ENCODE data around the gene BPIFB3. TPM values are rescaled to one million over a fixed set of nuclear protein-coding genes. Genes with fewer than 3 reads are reported as not detected.

The BPIFB3 gene
- total RNA-seq, 1 donor from 2014 or later, result not detected

- TF ChIP-seq CTCF (IDR thresholded peaks at IDR 0.05) (no peak), POLR2A (IDR thresholded peaks at IDR 0.05) (no peak), POLR2AphosphoS5 (IDR thresholded peaks at IDR 0.05; ENCODE audit: insufficient read depth in 1 of 2, low read depth in 1 of 2) (no peak)
These were observed 12.1 kb downstream of the BPIFB3 start for GRCh38 chr20:33065785-33066184.

GRCh38 chr20:33067806-33068205 lies 14.1 kb downstream of the BPIFB3 start:
- intact Hi-C loops (cut with DNase I), result no loop called here
- H3K4me1 ChIP-seq, result no peaks in the 10 kb centered on the region

More at GRCh38 chr20:33065785-33066184, 12.1 kb downstream of the BPIFB3 start:
- intact Hi-C loops (cut with DNase I), result no loop called here
- no peaks in the 10 kb centered on the region for H3K27me3 ChIP-seq
- H3K27ac ChIP-seq, result no peak overlapping the region
- no peaks in the 10 kb centered on the region for H3K4me1 ChIP-seq
- DNase-seq (ENCODE audit: extremely low spot score in 2 of 2), result no peak
- H3K36me3 ChIP-seq, result no peaks in the 10 kb centered on the region
- no peaks in the 10 kb centered on the region for H3K9me3 ChIP-seq
- no peak overlapping the region for H3K4me3 ChIP-seq

GRCh38 chr20:33068251-33068939 lies 14.7 kb downstream of the BPIFB3 start:
- Histone ChIP-seq H3K27ac (no peak overlapping the region), H3K9me3 (no peaks in the 10 kb centered on the region), H3K27me3 (no peaks in the 10 kb centered on the region), H3K4me3 (no peak overlapping the region), H3K4me1 (no peaks in the 10 kb centered on the region), H3K36me3 (no peaks in the 10 kb centered on the region)
- intact Hi-C loops (cut with DNase I), result no loop called here
- TF ChIP-seq POLR2AphosphoS5 (IDR thresholded peaks at IDR 0.05; ENCODE audit: insufficient read depth in 1 of 2, low read depth in 1 of 2) (no peak), POLR2A (IDR thresholded peaks at IDR 0.05) (no peak), CTCF (IDR thresholded peaks at IDR 0.05) (no peak)
- DNase-seq (ENCODE audit: extremely low spot score in 2 of 2), result no peak

More at GRCh38 chr20:33067806-33068205, 14.1 kb downstream of the BPIFB3 start:
- no peak for DNase-seq (ENCODE audit: extremely low spot score in 2 of 2)
- no peak for TF ChIP-seq POLR2A (IDR thresholded peaks at IDR 0.05)
- Histone ChIP-seq H3K27me3 (no peaks in the 10 kb centered on the region), H3K36me3 (no peaks in the 10 kb centered on the region), H3K9me3 (no peaks in the 10 kb centered on the region), H3K27ac (no peak overlapping the region), H3K4me3 (no peak overlapping the region)

DNA sequence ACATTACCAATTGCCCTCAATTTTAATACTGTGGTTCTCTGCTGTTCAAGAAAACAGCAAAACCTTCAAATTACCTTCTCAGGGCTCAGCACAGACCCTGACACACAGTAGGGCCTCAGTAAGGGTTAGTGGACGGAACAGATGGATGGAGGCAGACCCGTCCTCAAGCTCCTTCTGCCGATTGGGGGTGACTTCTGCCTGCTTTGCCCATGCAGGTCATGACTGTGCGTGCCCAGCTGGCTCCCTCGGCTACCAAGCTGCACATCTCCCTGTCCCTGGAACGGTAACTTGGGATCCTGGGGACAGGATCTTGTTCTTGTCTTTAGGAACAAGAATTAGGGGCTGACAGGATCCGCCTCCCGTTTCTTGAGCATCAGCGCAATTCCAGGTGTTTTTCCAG lies 16.0 kb downstream of the BPIFB3 start:
- no peak for TF ChIP-seq POLR2AphosphoS5 (IDR thresholded peaks at IDR 0.05; ENCODE audit: insufficient read depth in 1 of 2, low read depth in 1 of 2)
- no peak for TF ChIP-seq CTCF (IDR thresholded peaks at IDR 0.05)
- TF ChIP-seq POLR2A (IDR thresholded peaks at IDR 0.05), result no peak
- Histone ChIP-seq H3K36me3 (no peaks in the 10 kb centered on the region), H3K27me3 (no peaks in the 10 kb centered on the region), H3K27ac (no peak overlapping the region), H3K4me1 (no peaks in the 10 kb centered on the region), H3K4me3 (no peak overlapping the region), H3K9me3 (no peaks in the 10 kb centered on the region)
- DNase-seq (ENCODE audit: extremely low spot score in 2 of 2), result no peak
- intact Hi-C loops (cut with DNase I), result no loop called here

- no peak for DNase-seq (ENCODE audit: extremely low spot score in 2 of 2)
- TF ChIP-seq POLR2A (IDR thresholded peaks at IDR 0.05), result no peak
- no peak for TF ChIP-seq POLR2AphosphoS5 (IDR thresholded peaks at IDR 0.05; ENCODE audit: insufficient read depth in 1 of 2, low read depth in 1 of 2)
- no peak for TF ChIP-seq CTCF (IDR thresholded peaks at IDR 0.05)
- Histone ChIP-seq H3K9me3 (no peaks in the 10 kb centered on the region), H3K27me3 (no peaks in the 10 kb centered on the region), H3K4me3 (no peak overlapping the region), H3K36me3 (no peaks in the 10 kb centered on the region), H3K4me1 (no peaks in the 10 kb centered on the region), H3K27ac (no peak overlapping the region)
- intact Hi-C loops (cut with DNase I), result no loop called here
These were observed 16.7 kb downstream of the BPIFB3 start for GRCh38 chr20:33070111-33071053.

Measured in vagina (tissue), 2 donors.